ENCODE results near the gene CIITA. TPM values are rescaled to one million over a fixed set of nuclear protein-coding genes. Genes with fewer than 3 reads are reported as not detected.

CIITA gene
- total RNA-seq, 1 experiment from 2014 or later = 0.26 TPM

GRCh38 chr16:10932959-10933710, 56.1 kb downstream of the CIITA start:
- Mint-ChIP-seq H3K27ac (no peak overlapping the region; the same call in 1 of the 2 replicates), H3K27me3 (ENCODE audit: low read depth) (no peaks in the 10 kb centered on the region), H3K36me3 (peaks cover 10% of the 10 kb centered on the region; the same call in 1 of the 2 replicates), H3K4me3 (no peak overlapping the region), H3K9me3 (no peaks in the 10 kb centered on the region), H3K4me1 (no peaks in the 10 kb centered on the region)
- DNase-seq (ENCODE audit: low spot score) (no peak), ATAC-seq (no peak)
- TF ChIP-seq ATF1 (CRISPR knock-in tag; IDR thresholded peaks at IDR 0.05) (no peak), ZNF532 (CRISPR knock-in tag; IDR thresholded peaks at IDR 0.05; ENCODE audit: borderline replicate concordance) (no peak)
- POLR2A ChIA-PET = interaction anchor here (0.9 kb wide), 1 partner anchor 14 kb away, joined by 3 read pairs; no protein-coding TSS in a partner anchor
- CTCF ChIA-PET = interaction anchor here (1.4 to 2.6 kb wide), 2 partner anchors 8 to 14 kb away, joined by 4 to 11 read pairs; no protein-coding TSS in a partner anchor

GRCh38 chr16:10933865-10934264, 56.9 kb downstream of the CIITA start:
- no peak for ATAC-seq
- no peak overlapping the region for H3K4me3 Mint-ChIP-seq
- no peak for DNase-seq (ENCODE audit: low spot score)
- H3K4me1 Mint-ChIP-seq = 0 out of 2 replicates have a peak, but pooled peaks cover 3% of the 10 kb centered on the region
- CTCF ChIA-PET = interaction anchor here (2.6 kb wide), 1 partner anchor 15 kb away, joined by 11 read pairs; no protein-coding TSS in a partner anchor
- no peaks in the 10 kb centered on the region for H3K27me3 Mint-ChIP-seq (ENCODE audit: low read depth)
- H3K9me3 Mint-ChIP-seq = no peaks in the 10 kb centered on the region
- POLR2A ChIA-PET = no interaction called here
- no peak overlapping the region for H3K27ac Mint-ChIP-seq
- peaks cover 10% of the 10 kb centered on the region; the same call in 1 of the 2 replicates for H3K36me3 Mint-ChIP-seq
- TF ChIP-seq GTF2I (CRISPR knock-in tag; conservative IDR thresholded peaks at IDR 0.05) (no peak), FOXK1 (CRISPR knock-in tag; IDR thresholded peaks at IDR 0.05) (no peak), ZNF512 (CRISPR knock-in tag; IDR thresholded peaks at IDR 0.05; ENCODE audit: borderline replicate concordance) (no peak), SMAD4 (CRISPR knock-in tag; IDR thresholded peaks at IDR 0.05) (no peak), SP1 (CRISPR knock-in tag; conservative IDR thresholded peaks at IDR 0.05) (no peak), ATF2 (CRISPR knock-in tag; IDR thresholded peaks at IDR 0.05; ENCODE audit: borderline replicate concordance, low read depth) (no peak), ARID4B (CRISPR knock-in tag; IDR thresholded peaks at IDR 0.05; ENCODE audit: borderline replicate concordance) (no peak)
